Ishikawa (cell line): Measurements from ENCODE around the gene SLK.

Source experiments
- CREB1 ChIP-seq: IDR thresholded peaks from 2 replicates; pipeline ENCODE4 v1.6.1; 2012; ENCODE audit warnings: low read depth
- EGR1 ChIP-seq: IDR thresholded peaks from 2 replicates; pipeline ENCODE4 v1.6.1; 2012
- YY1 ChIP-seq: IDR thresholded peaks from 2 replicates; pipeline ENCODE4 v1.6.1; 2012; ENCODE audit warnings: low read depth
- TF ChIP-seq, protein P1 (sequence below): IDR thresholded peaks from 2 replicates; pipeline ENCODE4 v1.6.1; 2012
- TF ChIP-seq, protein P2 (sequence below): IDR thresholded peaks from 2 replicates; pipeline ENCODE4 v1.6.1; 2012; ENCODE audit warnings: low read depth, mild to moderate bottlenecking

DNA sequence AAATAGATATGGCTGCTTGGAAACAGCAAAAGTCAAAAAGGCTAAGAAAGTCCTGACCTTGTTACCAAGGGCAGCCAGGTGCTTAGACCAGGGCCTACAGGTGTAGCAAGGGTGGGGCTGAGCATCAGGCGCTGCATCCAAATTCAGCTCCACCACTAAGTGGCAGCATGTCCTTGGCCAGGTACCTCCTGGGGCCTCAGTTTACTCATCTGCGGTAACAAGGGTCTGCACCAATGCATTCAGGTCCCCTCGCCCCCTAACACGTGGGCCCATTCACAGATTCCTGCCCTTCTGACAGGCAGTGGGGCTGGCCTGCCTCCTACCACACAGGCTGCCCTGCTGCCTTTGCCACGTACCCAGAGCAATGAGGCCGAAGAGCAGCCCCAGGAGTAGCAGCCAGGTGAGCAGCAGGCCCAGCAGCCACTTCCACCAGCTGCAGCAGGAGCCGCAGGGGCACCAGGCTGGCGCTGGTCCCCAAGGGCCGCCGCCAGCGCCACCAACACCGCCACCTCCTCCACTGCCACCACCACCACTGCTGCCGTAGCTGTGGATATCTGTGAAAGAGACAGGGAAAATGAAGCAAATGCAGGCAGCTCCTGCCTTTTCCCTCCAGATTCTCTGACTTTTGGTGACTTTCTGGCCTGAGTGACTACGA is 89.8 kb downstream of the SLK start:
- TF ChIP-seq YY1, result no peak
- TF ChIP-seq CREB1, result no peak
- TF ChIP-seq, protein P1, sequence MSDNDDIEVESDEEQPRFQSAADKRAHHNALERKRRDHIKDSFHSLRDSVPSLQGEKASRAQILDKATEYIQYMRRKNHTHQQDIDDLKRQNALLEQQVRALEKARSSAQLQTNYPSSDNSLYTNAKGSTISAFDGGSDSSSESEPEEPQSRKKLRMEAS, result no peak
- TF ChIP-seq, protein P2, sequence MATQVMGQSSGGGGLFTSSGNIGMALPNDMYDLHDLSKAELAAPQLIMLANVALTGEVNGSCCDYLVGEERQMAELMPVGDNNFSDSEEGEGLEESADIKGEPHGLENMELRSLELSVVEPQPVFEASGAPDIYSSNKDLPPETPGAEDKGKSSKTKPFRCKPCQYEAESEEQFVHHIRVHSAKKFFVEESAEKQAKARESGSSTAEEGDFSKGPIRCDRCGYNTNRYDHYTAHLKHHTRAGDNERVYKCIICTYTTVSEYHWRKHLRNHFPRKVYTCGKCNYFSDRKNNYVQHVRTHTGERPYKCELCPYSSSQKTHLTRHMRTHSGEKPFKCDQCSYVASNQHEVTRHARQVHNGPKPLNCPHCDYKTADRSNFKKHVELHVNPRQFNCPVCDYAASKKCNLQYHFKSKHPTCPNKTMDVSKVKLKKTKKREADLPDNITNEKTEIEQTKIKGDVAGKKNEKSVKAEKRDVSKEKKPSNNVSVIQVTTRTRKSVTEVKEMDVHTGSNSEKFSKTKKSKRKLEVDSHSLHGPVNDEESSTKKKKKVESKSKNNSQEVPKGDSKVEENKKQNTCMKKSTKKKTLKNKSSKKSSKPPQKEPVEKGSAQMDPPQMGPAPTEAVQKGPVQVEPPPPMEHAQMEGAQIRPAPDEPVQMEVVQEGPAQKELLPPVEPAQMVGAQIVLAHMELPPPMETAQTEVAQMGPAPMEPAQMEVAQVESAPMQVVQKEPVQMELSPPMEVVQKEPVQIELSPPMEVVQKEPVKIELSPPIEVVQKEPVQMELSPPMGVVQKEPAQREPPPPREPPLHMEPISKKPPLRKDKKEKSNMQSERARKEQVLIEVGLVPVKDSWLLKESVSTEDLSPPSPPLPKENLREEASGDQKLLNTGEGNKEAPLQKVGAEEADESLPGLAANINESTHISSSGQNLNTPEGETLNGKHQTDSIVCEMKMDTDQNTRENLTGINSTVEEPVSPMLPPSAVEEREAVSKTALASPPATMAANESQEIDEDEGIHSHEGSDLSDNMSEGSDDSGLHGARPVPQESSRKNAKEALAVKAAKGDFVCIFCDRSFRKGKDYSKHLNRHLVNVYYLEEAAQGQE, result no peak
- no peak for TF ChIP-seq EGR1
